ENCODE measurements around the gene FCGBP.
"Not testable (repeated sequence)": the region's sequence is repeated elsewhere in the genome, so short reads cannot be mapped to it uniquely, and the experiment has no call there.

The FCGBP gene

GRCh38 chr19:39916236-39916635, 18.2 kb downstream of the FCGBP start:
- DNase-seq, result no peak

- no peak for DNase-seq
Observed at GRCh38 chr19:39915848-39916215, 18.6 kb downstream of the FCGBP start.

DNA sequence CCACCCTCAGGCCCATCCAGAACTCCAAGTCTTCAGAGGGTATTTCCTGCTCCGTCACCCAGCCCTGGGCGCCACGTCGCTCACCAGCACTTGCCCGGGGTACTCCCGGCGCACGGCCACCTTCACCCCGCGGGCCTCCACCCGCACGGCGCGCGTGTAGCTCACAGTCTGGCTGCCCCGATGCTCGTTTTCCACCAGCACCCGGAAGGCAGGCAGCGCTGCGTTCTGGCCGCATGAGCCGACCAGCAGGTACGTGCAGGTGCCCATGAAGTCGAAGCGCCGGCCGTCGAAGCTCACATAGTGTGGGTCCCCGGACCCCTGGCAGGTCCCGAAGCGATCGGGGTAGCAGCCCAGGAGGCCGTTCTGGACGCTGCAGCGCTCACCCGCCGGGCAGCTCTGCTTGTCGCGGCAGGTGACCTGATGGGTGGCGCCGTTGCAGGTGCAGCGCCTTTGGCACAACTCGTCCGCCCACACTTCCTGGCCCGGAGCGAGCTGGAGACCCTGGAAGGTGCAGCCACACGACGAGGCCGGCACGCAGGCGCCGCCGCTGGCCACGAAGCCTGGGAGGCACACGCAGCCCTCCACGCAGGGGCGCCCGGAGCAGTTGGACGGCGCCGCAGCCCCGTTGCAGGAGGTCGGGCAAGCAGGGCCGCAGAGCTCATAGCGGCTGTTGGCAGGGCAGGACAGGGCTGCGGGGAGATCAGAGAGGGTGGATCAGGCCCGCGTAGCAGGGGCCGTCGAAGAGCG, 19.2 kb downstream of the FCGBP start:
- no peak for DNase-seq

DNA sequence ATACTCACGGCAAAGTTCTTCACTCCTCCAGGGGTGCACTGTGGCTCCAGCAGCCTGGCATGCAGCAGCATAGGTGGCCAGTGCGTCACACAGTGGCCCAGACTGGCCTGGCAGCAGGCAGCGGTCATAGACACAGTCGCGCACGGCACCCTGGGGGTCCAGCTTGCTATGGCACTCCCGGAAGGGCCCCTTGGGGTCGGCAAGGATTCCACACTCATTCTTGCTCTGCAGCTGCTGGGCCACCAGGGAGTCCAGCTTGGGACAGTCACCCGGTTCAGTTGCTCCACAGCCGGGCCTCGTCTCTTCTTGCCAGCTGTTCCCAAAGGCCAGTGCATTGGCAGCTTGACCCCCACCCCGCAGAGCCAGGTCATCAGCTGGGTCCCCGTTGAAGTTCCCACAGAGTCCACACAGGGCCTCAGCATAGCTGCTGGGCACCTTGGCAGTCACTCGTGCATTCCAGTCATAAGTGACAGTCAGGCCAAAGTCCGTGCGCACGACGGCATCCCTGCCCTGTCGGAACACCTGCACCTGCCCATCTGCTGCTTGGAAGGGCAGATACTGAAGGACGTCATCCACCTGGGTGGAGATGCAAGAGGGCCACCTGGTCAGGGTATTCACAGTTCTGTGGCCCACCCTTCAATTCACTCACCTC, 20.6 kb downstream of the FCGBP start:
- no peak for DNase-seq

DNA sequence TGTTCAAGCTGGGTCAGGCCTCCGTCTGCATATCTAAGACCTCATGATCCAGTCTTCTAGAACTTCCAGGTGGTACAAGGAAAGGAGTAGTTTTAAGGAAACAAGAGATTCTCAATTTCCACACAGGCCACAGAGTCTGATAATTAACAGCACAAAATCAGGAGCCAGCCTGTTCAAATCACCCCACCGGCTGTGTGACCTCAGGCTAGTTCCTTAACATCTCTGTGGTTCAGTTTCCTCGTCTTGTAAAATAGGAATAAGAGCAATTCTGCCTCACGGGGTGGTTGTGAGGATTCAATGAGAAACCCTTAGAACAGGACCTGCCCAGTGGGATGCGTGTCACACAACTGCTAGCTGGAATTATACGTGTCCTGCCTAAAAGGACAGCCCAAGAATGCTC, 25.6 kb downstream of the FCGBP start:
- no peak for DNase-seq

GRCh38 chr19:39906820-39907611, 27.4 kb downstream of the FCGBP start:
- no peak for DNase-seq

DNA sequence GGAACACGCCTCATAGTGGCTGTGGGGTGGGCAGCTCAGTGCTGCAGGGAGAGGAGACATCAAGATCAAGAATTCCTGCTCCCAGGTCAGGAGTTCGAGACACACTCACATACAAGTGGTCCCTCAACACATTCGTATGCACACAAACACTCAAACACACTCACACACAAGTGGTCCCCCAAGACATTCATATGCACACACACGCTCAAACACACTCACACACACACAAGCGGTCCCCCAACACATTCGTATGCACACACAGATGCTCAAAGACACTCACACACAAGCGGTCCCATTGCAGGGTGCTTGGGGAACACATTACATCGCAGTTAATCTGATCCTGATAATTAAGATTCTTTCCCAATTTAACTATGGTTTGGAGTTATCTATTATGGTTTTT, 28.2 kb downstream of the FCGBP start:
- DNase-seq, result no peak

- DNase-seq, result not testable (repeated sequence)
Observed at GRCh38 chr19:39903486-39904091, 30.8 kb downstream of the FCGBP start.

DNA sequence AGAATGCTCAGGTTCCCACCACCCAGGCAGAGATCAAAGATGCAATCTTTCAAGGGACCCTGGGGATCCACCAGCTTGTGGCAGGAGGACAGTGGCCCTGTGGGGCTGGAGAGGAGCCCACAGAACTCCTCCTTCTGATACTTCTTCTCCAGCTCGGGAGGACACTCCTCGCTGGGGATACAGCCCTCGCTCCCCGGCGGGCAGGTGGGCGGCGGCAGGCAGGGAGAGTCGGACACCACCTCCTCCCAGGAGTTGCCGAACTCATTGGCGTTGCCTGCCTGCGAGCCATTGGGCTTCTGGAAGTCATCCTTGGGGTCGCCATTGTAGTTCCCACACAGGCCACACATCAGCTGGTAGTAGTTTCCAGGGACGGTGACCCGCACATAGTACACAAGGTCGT, 32.1 kb downstream of the FCGBP start:
- not testable (repeated sequence) for DNase-seq

- not testable (repeated sequence) for DNase-seq
Observed at GRCh38 chr19:39901681-39902080, 32.8 kb downstream of the FCGBP start.

DNA sequence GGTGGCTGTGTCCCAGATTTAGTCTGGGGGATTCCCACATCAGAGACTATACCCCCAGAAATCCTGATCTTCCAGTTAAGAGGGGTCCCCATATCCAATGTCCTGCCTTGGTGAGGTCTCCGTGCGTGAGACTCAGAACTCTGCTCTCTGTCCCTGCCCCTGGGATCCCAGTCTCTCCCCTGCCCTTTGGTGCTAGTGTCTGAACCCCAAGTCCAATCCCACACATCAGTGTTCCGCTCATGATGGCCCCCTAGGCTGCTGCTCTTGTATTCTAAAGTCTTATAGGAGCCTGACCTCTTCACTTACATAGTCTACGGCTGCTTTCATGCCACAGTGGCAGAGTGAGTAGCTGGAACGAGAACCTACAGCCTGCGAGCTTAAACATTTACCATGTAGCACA, 35.6 kb downstream of the FCGBP start:
- DNase-seq, result not testable (repeated sequence)

DNA sequence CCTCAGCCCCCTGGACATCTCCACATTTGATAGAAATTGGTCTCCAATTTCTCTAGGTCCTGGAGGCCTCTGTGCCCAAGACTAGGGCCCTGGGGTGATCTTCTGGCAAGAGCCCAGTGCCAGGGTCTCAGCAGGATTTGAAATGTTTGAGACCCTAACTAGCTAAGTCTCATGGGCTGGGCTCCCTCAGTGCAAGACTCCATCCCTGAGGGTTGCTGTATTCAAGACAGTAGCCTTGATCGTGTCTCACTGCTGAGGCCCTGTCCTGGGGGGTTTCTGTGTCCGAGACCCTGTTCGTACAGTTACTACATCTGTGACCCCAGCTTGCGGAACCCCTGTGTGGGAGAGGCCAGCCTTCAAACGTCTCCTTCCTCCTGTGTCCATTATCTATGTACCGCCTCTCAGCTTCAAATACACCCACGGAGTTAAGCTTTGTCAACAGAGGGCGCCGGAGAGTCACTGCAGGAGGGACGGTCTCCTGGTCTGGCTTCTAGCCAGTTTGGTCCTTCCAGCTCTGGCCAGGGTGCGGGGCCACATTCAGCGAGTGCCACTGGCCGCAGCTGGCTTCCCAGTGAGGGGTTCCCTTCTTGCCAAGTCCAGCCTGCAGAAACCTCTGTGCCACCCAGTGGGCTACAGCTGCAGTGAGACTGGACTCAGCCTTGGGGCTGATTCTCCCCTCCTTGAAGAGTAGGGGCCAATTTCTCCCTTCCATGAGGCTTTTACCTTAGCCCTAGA, 36.8 kb downstream of the FCGBP start:
- DNase-seq, result peak in 2 of 4 experiments; percentile 11 to 29

GRCh38 chr19:39895096-39895495, 39.3 kb downstream of the FCGBP start:
- not testable (repeated sequence) for DNase-seq

DNA sequence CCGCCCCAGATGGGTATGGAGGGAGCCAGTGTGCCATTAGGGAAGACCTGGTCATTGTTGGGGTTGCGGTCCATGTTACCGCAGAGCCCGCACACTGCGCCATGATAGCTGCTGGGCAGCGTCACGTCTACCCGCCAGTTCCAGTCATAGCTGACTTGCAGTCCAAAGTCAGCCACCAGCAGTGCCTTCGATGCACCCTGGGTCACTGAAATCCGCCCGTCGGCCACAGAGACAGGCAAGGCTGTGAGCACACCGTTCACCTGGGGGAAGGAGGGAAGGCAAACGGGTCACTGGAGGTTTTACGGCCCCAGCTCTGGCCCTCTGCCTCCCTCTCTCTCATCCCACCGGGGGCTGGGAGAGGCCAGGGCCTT, 40.2 kb downstream of the FCGBP start:
- not testable (repeated sequence) for DNase-seq

GRCh38 chr19:39893366-39894235, 40.8 kb downstream of the FCGBP start:
- peak in 1 of 4 experiments; percentile 70 for DNase-seq

- not testable (repeated sequence) for DNase-seq
Observed at GRCh38 chr19:39892506-39892902, 41.9 kb downstream of the FCGBP start.

DNA sequence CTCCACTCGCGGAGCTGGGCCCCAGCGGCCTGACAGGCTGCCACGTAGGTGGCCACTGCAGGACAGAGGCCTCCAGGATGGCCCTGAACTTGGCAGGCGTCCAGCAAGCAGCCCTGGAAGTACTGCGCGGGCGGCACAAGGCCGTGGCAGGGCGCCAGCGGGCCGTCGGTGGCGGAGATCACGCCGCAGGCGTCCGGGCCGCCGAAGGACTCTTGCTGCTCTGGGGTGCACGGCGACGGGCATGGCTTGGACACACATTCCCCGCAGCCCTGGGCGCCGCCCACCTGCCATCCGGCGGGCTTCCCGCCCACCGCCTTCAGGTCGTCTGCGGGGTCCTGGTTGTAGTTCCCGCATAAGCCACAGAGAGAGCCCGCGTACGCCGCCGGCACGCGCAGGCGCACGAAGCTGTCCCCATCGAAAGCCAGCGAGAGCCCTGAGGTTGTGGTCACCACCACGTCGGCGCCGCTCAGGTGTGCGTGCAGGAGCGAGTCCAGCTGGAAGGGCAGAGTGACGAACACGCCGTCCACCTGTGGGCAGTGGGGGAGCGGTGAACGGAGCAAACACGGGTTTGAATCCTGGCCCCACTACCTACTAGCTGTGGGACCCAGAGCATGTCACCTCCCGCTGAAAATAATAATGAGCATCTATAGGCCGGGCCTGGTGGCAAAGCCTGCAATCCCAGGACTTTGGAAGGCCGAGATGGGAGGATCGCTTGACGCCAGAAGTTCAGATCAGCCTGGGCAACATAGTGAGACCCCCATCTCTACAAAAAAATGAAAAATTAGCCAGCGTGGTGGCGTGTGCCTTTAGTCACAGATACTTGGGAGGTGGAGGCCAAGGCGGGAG, 42.6 kb downstream of the FCGBP start:
- peak in 1 of 4 experiments; percentile 8 for DNase-seq

DNA sequence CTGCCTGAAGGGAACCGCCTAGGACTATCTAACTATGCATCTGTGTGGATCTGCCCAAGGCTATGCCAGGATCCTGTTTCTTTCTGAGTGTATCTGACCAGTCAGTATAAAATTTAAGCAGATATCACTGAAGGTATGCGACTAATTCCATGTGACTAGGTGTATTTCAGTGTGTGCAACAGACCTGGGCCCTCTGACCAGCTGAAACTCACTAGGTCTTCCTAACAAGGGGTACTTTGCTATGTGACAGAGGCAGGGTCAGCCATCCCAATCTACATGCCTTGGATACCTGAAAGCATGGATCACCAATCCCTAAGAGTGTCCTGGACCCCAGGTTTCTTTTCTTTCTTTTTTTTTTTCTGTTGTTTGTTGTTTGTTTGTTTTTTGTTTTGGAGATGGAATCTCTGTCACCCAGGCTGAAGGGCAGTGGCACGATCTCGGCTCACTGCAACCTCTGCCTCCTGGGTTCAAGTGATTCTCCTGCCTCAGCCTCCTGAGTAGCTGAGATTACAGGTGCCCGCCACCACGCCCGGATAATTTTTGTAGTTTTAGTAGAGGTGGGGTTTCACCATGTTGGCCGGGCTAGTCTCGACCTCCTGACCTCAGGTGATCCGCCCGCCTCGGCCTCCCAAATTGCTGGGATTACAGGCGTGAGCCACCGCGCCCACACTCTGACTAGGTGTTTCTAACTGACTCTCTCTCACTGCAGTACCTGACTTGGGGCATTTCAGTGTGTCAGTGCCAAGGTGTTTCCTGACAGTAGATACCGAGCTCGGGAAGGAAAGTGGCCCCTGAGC, 43.5 kb downstream of the FCGBP start:
- no peak for DNase-seq

DNA sequence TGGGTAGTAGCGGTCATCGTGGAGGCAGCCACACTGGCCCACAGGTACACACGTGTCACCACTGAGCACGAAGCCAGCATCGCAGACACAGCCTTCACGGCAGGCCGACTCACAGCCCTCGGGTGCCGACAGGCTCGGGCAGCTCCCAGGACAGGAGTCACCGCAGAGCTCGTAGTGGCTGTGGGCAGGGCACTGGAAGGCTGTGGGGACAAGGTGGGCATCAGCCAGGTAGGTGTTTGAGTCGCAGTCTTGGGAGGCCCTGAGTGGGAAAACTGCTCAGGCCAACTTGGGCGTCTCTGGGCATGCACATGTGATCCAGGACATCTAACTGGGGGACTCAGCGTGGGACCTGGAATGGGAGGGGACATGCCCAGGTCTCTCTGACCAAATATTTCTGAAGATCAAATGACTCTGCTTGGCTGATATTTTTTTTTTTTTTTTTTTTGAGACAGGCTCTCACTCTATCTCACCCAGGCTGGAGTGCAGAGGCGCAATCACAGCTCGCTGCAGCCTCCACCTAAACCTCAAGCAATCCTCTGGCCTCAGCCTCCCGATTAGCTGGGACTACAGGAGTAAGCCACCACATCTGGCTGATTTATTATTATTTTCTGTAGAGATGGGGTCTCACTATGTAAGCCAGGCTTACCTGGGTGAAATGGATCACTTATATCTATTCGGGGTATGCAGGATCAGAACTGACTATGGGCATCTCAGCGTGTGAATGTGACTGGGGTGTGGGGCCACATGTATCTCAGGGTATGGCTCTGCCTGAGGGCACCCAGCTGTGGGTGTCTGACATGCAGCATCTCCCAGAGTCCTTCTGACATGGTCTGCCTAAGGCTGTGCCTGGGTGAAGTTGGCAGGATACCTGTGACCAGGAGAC, 44.3 kb downstream of the FCGBP start:
- DNase-seq, result not testable (repeated sequence)

Measured in activated naive CD4-positive, alpha-beta T cell (primary cell).